Measurements from ENCODE around the gene TRAPPC12.
"Not testable (repeated sequence)": the region's sequence is repeated elsewhere in the genome, so short reads cannot be mapped to it uniquely, and the experiment has no call there.

Gene TRAPPC12

GRCh38 chr2:3494984-3495666 lies 115.6 kb downstream of the TRAPPC12 start:
- no peaks in the 10 kb centered on the region for H3K27me3 ChIP-seq
- DNase-seq: no peak
- TF ChIP-seq, protein P1, sequence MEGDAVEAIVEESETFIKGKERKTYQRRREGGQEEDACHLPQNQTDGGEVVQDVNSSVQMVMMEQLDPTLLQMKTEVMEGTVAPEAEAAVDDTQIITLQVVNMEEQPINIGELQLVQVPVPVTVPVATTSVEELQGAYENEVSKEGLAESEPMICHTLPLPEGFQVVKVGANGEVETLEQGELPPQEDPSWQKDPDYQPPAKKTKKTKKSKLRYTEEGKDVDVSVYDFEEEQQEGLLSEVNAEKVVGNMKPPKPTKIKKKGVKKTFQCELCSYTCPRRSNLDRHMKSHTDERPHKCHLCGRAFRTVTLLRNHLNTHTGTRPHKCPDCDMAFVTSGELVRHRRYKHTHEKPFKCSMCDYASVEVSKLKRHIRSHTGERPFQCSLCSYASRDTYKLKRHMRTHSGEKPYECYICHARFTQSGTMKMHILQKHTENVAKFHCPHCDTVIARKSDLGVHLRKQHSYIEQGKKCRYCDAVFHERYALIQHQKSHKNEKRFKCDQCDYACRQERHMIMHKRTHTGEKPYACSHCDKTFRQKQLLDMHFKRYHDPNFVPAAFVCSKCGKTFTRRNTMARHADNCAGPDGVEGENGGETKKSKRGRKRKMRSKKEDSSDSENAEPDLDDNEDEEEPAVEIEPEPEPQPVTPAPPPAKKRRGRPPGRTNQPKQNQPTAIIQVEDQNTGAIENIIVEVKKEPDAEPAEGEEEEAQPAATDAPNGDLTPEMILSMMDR (IDR thresholded peaks at IDR 0.05; ENCODE audit: low read depth, low read length): no peak
- H3K9me3 ChIP-seq: no peaks in the 10 kb centered on the region
- peaks cover 5% of the 10 kb centered on the region; the same call in 1 of the 2 replicates for H3K4me1 ChIP-seq
- H3K36me3 ChIP-seq: no peaks in the 10 kb centered on the region; the same call in 1 of the 2 replicates
- no peak overlapping the region for H3K4me3 ChIP-seq (ENCODE audit: low read depth, low read length)

DNA sequence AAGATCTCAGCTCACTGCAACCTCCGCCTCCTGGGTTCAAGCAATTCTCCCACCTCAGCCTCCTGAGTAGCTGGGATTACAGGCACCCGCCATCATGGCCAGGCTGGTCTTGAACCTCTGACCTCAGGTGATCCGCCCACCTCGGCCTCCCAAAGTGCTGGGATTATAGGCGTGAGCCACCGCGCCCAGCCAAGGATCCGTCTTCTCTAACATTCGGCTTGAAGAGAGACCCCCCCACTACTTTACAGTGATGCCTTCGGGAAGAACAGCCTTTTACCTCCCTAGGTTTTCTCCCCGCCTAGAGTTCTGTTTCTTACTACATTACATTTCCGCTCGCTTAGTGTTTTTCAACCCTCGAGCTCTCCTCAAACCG lies 117.2 kb downstream of the TRAPPC12 start:
- H3K27me3 ChIP-seq; H3K4me1 ChIP-seq; H3K9me3 ChIP-seq; H3K36me3 ChIP-seq; DNase-seq; H3K4me3 ChIP-seq (ENCODE audit: low read depth, low read length): not testable (repeated sequence)

GRCh38 chr2:3498783-3499394 lies 119.4 kb downstream of the TRAPPC12 start:
- H3K9me3 ChIP-seq: no peaks in the 10 kb centered on the region
- DNase-seq: no peak
- H3K27me3 ChIP-seq: no peaks in the 10 kb centered on the region
- TF ChIP-seq, protein P1 (IDR thresholded peaks at IDR 0.05; ENCODE audit: low read depth, low read length): no peak
- no peak overlapping the region for H3K4me3 ChIP-seq (ENCODE audit: low read depth, low read length)
- no peaks in the 10 kb centered on the region for H3K4me1 ChIP-seq
- H3K36me3 ChIP-seq: no peaks in the 10 kb centered on the region; the same call in 1 of the 2 replicates

DNA sequence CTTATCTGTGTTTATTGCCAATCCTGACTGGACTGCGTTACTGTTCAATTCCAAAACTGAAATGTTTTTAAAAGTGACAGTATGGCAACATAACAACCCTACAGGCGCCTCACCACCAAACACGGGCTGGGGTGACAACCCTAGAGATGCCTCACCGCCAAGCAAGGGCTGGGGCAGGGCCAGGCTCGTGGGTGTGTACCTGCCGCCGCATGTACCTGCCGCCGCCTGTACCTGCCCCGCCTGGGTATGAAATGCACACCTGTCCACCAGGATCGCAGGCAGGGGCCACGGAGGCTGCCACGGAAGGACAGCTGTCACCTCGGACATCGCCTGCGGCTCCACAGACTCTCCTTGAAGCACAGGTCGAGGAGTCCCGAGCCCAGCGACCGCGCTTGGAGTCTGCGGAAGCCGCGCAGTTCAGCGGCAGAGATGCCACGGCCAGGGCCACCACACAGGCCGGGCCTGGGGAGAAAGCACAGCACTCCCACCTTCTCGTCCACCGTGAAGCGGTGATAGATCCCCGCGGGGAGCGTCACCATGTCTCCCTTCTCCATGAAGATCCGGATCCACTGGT lies 120.9 kb downstream of the TRAPPC12 start:
- TF ChIP-seq, protein P1 (IDR thresholded peaks at IDR 0.05; ENCODE audit: low read depth, low read length): no peak
- Histone ChIP-seq H3K36me3 (no peaks in the 10 kb centered on the region; the same call in 1 of the 2 replicates), H3K4me3 (ENCODE audit: low read depth, low read length) (no peak overlapping the region), H3K4me1 (no peaks in the 10 kb centered on the region), H3K27me3 (no peaks in the 10 kb centered on the region), H3K9me3 (no peaks in the 10 kb centered on the region)
- DNase-seq: no peak

GRCh38 chr2:3503046-3503445 lies 123.6 kb downstream of the TRAPPC12 start:
- H3K36me3 ChIP-seq: no peaks in the 10 kb centered on the region; the same call in 1 of the 2 replicates
- DNase-seq: no peak
- H3K4me1 ChIP-seq: no peaks in the 10 kb centered on the region
- TF ChIP-seq, protein P1 (IDR thresholded peaks at IDR 0.05; ENCODE audit: low read depth, low read length): no peak
- no peaks in the 10 kb centered on the region for H3K27me3 ChIP-seq
- H3K4me3 ChIP-seq (ENCODE audit: low read depth, low read length): no peak overlapping the region
- H3K9me3 ChIP-seq: no peaks in the 10 kb centered on the region

- no peak for DNase-seq
- Histone ChIP-seq H3K4me1 (no peaks in the 10 kb centered on the region), H3K9me3 (no peaks in the 10 kb centered on the region), H3K4me3 (ENCODE audit: low read depth, low read length) (no peak overlapping the region), H3K27me3 (no peaks in the 10 kb centered on the region), H3K36me3 (no peaks in the 10 kb centered on the region; the same call in 1 of the 2 replicates)
- TF ChIP-seq, protein P1 (IDR thresholded peaks at IDR 0.05; ENCODE audit: low read depth, low read length): no peak
Observed at GRCh38 chr2:3503483-3503882, 124.0 kb downstream of the TRAPPC12 start.
